Measurements from ENCODE around the gene AREG. TPM values are rescaled to one million over a fixed set of nuclear protein-coding genes. Genes with fewer than 3 reads are reported as not detected.

Gene AREG
- total and polyA plus RNA-seq, 2 donors (not counting 1 experiment from before 2014, with no cell fraction given) = 0.50 to 2.0 TPM

GRCh38 chr4:74446193-74446868 lies 1.4 kb downstream of the AREG start:
- TF ChIP-seq CTCF (conservative IDR thresholded peaks at IDR 0.05 in 1 of 2, IDR thresholded peaks at IDR 0.05 in 1 of 2; ENCODE audit: low read depth in 1 of 2, low read length in 2 of 2) (no peak), EZH2 (IDR thresholded peaks at IDR 0.05; ENCODE audit: low read length, missing control alignments) (no peak)
- no peaks in the 10 kb centered on the region for H3K79me2 ChIP-seq (ENCODE audit: control insufficient read depth, insufficient read depth, low read length)
- H3K4me2 ChIP-seq (ENCODE audit: extremely low read depth, insufficient read depth, low read length) = no peak overlapping the region
- H3K4me1 ChIP-seq (ENCODE audit: control insufficient read depth, extremely low read depth, insufficient read depth, low read length) = peaks cover 2% of the 10 kb centered on the region
- no peaks in the 10 kb centered on the region for H4K20me1 ChIP-seq (ENCODE audit: control insufficient read depth, extremely low read depth, insufficient read depth, low read length)
- DNase-seq (ENCODE audit: low read depth in 2 of 2) = peak in 1 of 2 donors; percentile 58
- no peaks in the 10 kb centered on the region for H3K36me3 ChIP-seq (ENCODE audit: control insufficient read depth, insufficient read depth, low read length)
- H2AFZ ChIP-seq (ENCODE audit: low read length) = no peak overlapping the region
- H3K27ac ChIP-seq (ENCODE audit: insufficient read depth, low read length) = no peak overlapping the region
- no peak overlapping the region for H3K9ac ChIP-seq (ENCODE audit: insufficient read depth, low read length)
- no peaks in the 10 kb centered on the region for H3K9me3 ChIP-seq (ENCODE audit: control insufficient read depth, insufficient read depth, low read depth, low read length)
- no peaks in the 10 kb centered on the region for H3K27me3 ChIP-seq (ENCODE audit: control insufficient read depth, insufficient read depth, low read length)
- peak overlapping the region in 1 of 4 experiments; percentile 86 for H3K4me3 ChIP-seq (replicated peaks in 1 of 4; ENCODE audit: control extremely low read depth in 1 of 4, insufficient read depth in 1 of 4, low read depth in 3 of 4, low read length in 4 of 4)

GRCh38 chr4:74446896-74447295 lies 2.0 kb downstream of the AREG start:
- Histone ChIP-seq H3K4me3 (replicated peaks in 1 of 4; ENCODE audit: control extremely low read depth in 1 of 4, insufficient read depth in 1 of 4, low read depth in 3 of 4, low read length in 4 of 4) (peak overlapping the region in 1 of 4 experiments; percentile 86), H4K20me1 (ENCODE audit: control insufficient read depth, extremely low read depth, insufficient read depth, low read length) (no peaks in the 10 kb centered on the region), H3K4me2 (ENCODE audit: extremely low read depth, insufficient read depth, low read length) (no peak overlapping the region), H3K27me3 (ENCODE audit: control insufficient read depth, insufficient read depth, low read length) (no peaks in the 10 kb centered on the region), H3K9ac (ENCODE audit: insufficient read depth, low read length) (no peak overlapping the region), H3K9me3 (ENCODE audit: control insufficient read depth, insufficient read depth, low read depth, low read length) (no peaks in the 10 kb centered on the region), H3K4me1 (ENCODE audit: control insufficient read depth, extremely low read depth, insufficient read depth, low read length) (peaks cover 2% of the 10 kb centered on the region), H3K36me3 (ENCODE audit: control insufficient read depth, insufficient read depth, low read length) (no peaks in the 10 kb centered on the region), H2AFZ (ENCODE audit: low read length) (no peak overlapping the region), H3K27ac (ENCODE audit: insufficient read depth, low read length) (no peak overlapping the region), H3K79me2 (ENCODE audit: control insufficient read depth, insufficient read depth, low read length) (no peaks in the 10 kb centered on the region)
- no peak for DNase-seq (ENCODE audit: low read depth in 2 of 2)
- no peak for TF ChIP-seq CTCF (conservative IDR thresholded peaks at IDR 0.05 in 1 of 2, IDR thresholded peaks at IDR 0.05 in 1 of 2; ENCODE audit: low read depth in 1 of 2, low read length in 2 of 2)
- TF ChIP-seq EZH2 (IDR thresholded peaks at IDR 0.05; ENCODE audit: low read length, missing control alignments) = no peak

GRCh38 chr4:74447636-74448233 lies 2.8 kb downstream of the AREG start:
- Histone ChIP-seq H3K79me2 (ENCODE audit: control insufficient read depth, insufficient read depth, low read length) (no peaks in the 10 kb centered on the region), H3K4me1 (ENCODE audit: control insufficient read depth, extremely low read depth, insufficient read depth, low read length) (peaks cover 2% of the 10 kb centered on the region), H3K27ac (ENCODE audit: insufficient read depth, low read length) (no peak overlapping the region), H4K20me1 (ENCODE audit: control insufficient read depth, extremely low read depth, insufficient read depth, low read length) (no peaks in the 10 kb centered on the region), H3K4me2 (ENCODE audit: extremely low read depth, insufficient read depth, low read length) (no peak overlapping the region), H3K27me3 (ENCODE audit: control insufficient read depth, insufficient read depth, low read length) (no peaks in the 10 kb centered on the region), H3K4me3 (replicated peaks in 1 of 4; ENCODE audit: control extremely low read depth in 1 of 4, insufficient read depth in 1 of 4, low read depth in 3 of 4, low read length in 4 of 4) (peak overlapping the region in 1 of 4 experiments; percentile 86), H3K36me3 (ENCODE audit: control insufficient read depth, insufficient read depth, low read length) (no peaks in the 10 kb centered on the region), H3K9ac (ENCODE audit: insufficient read depth, low read length) (no peak overlapping the region), H2AFZ (ENCODE audit: low read length) (no peak overlapping the region), H3K9me3 (ENCODE audit: control insufficient read depth, insufficient read depth, low read depth, low read length) (no peaks in the 10 kb centered on the region)
- DNase-seq (ENCODE audit: low read depth in 2 of 2) = peak in 1 of 2 donors; percentile 62
- no peak for TF ChIP-seq EZH2 (IDR thresholded peaks at IDR 0.05; ENCODE audit: low read length, missing control alignments)
- no peak for TF ChIP-seq CTCF (conservative IDR thresholded peaks at IDR 0.05 in 1 of 2, IDR thresholded peaks at IDR 0.05 in 1 of 2; ENCODE audit: low read depth in 1 of 2, low read length in 2 of 2)

Measured in fibroblast of lung (primary cell).